Hippocampal formation (tissue), 2 donors: ENCODE results near the gene PARP6.
"Not testable (repeated sequence)": the region's sequence is repeated elsewhere in the genome, so short reads cannot be mapped to it uniquely, and the experiment has no call there.

Experiments
- DNase-seq, 2 donors: peaks; one replicate each; lab custom pipeline; 2025; lab: John Stamatoyannopoulos, UW

Gene PARP6

GRCh38 chr15:72281713-72282112 is 9.4 kb upstream of the PARP6 start:
- DNase-seq: no peak

- no peak for DNase-seq
Measured at GRCh38 chr15:72280751-72281150, 8.4 kb upstream of the PARP6 start.

- DNase-seq: no peak
Measured at GRCh38 chr15:72278737-72279136, 6.4 kb upstream of the PARP6 start.

- DNase-seq: no peak
Measured at GRCh38 chr15:72276326-72276700, 4.0 kb upstream of the PARP6 start.

GRCh38 chr15:72275635-72276325 is 3.4 kb upstream of the PARP6 start:
- DNase-seq: not testable (repeated sequence)

GRCh38 chr15:72272997-72273352 is 621 bp upstream of the PARP6 start:
- no peak for DNase-seq

- DNase-seq: no peak
Measured at GRCh38 chr15:72271895-72272212, 500 bp downstream of the PARP6 start.

GRCh38 chr15:72271221-72271620 is 1.1 kb downstream of the PARP6 start:
- no peak for DNase-seq

GRCh38 chr15:72269739-72270138 is 2.6 kb downstream of the PARP6 start:
- no peak for DNase-seq

GRCh38 chr15:72265031-72265430 is 7.3 kb downstream of the PARP6 start:
- no peak for DNase-seq

GRCh38 chr15:72252663-72253299 is 19.6 kb downstream of the PARP6 start:
- DNase-seq: no peak

GRCh38 chr15:72249142-72249810 is 23.1 kb downstream of the PARP6 start:
- no peak for DNase-seq

GRCh38 chr15:72248514-72248913 is 23.8 kb downstream of the PARP6 start:
- DNase-seq: no peak

GRCh38 chr15:72242775-72243370 is 29.5 kb downstream of the PARP6 start:
- DNase-seq: no peak

GRCh38 chr15:72239652-72240051 is 32.7 kb downstream of the PARP6 start:
- no peak for DNase-seq

GRCh38 chr15:72238586-72238985 is 33.8 kb downstream of the PARP6 start:
- DNase-seq: no peak

- DNase-seq: no peak
Measured at GRCh38 chr15:72237853-72238224, 34.5 kb downstream of the PARP6 start.

- DNase-seq: peak in 1 of 2 donors; percentile 4
Measured at GRCh38 chr15:72237029-72237852, 35.1 kb downstream of the PARP6 start.

- no peak for DNase-seq
Measured at GRCh38 chr15:72236381-72237003, 35.9 kb downstream of the PARP6 start.

GRCh38 chr15:72235298-72235697 is 37.1 kb downstream of the PARP6 start:
- no peak for DNase-seq

- no peak for DNase-seq
Measured at GRCh38 chr15:72233769-72234168, 38.6 kb downstream of the PARP6 start.
